Stimulated activated CD4-positive, alpha-beta T cell treated with anti-CD3 and anti-CD28 coated beads, Interleukin-1b, Interleukin-23, amount 100 ng/mL, for 4 hours (primary cell): ENCODE results near the gene CMTM8.
A peak's percentile ranks its signal among the peaks of the same experiment; 100 is the strongest.
"Not testable (repeated sequence)": the region's sequence is repeated elsewhere in the genome, so short reads cannot be mapped to it uniquely, and the experiment has no call there.

Experiments used
- DNase-seq, 2 donors: peaks; one replicate each; pipeline ENCODE4 v3.0.0-alpha.2; 2020; ENCODE audit warnings: low read depth in 2 of 2

Gene CMTM8

GRCh38 chr3:32374788-32375595 lies 136.5 kb downstream of the CMTM8 start:
- peak in 1 of 2 donors; percentile 79 for DNase-seq

- DNase-seq = no peak
Observed at GRCh38 chr3:32375596-32375930, 137.1 kb downstream of the CMTM8 start.

DNA sequence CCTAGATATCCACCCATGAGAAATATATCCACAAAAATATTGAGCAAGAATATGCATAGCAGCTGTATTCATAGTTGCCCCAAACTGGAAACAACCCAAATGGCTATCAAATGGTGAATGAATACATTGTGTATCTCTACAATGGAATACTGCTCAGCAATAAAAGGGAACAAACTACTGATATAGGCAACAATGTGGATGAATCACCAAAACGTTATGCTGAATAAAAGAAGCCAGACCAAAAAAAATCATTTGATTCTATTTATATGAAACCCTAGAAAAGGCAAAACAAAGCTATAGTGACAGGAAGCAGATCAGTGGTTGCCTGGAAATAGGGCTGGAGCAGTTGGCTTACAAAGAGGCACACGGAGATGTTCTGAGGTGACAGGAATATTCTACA lies 137.6 kb downstream of the CMTM8 start:
- no peak for DNase-seq

- no peak for DNase-seq
Observed at GRCh38 chr3:32379831-32380500, 141.5 kb downstream of the CMTM8 start.

GRCh38 chr3:32381922-32382321 lies 143.4 kb downstream of the CMTM8 start:
- no peak for DNase-seq

- DNase-seq = no peak
Observed at GRCh38 chr3:32383136-32383711, 144.7 kb downstream of the CMTM8 start.

- no peak for DNase-seq
Observed at GRCh38 chr3:32384938-32385337, 146.5 kb downstream of the CMTM8 start.

DNA sequence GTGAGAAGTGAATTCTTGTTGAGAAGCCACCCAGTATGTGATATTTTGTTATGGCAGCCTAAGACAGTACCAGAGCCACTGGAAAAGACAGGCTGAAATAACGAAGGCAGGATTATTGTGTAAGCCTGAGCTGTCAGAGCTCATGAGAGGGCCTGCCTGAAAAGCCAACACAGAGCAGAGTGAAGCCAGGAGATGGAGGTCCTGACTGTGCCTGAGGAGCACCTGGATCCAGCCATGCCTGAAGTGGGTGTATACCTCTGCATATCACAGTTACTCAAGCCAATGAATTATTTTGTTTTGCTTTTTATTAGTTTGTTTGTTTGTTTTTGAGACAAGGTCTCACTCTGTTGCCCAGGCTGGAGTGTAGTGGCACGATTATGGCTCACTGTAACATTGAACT lies 149.0 kb downstream of the CMTM8 start:
- no peak for DNase-seq

DNA sequence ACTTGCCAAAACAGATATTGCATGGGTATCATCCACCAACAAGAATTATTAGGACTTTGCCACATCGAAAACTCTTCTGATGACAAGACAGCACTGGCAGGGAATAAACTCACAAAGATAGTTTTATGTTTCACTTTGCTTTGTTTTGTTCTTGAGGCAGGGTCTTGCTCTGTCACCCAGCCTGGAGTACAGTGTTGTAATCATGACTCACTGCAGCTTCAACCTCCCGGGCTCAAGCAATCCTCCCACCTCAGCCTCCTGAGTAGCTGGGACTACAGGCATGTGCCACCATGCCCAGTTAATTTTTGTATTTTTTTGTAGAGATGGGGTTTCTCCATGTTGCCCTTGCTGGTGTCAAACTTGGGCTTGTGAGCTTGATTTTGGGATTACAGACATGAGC lies 151.1 kb downstream of the CMTM8 start:
- not testable (repeated sequence) for DNase-seq

DNA sequence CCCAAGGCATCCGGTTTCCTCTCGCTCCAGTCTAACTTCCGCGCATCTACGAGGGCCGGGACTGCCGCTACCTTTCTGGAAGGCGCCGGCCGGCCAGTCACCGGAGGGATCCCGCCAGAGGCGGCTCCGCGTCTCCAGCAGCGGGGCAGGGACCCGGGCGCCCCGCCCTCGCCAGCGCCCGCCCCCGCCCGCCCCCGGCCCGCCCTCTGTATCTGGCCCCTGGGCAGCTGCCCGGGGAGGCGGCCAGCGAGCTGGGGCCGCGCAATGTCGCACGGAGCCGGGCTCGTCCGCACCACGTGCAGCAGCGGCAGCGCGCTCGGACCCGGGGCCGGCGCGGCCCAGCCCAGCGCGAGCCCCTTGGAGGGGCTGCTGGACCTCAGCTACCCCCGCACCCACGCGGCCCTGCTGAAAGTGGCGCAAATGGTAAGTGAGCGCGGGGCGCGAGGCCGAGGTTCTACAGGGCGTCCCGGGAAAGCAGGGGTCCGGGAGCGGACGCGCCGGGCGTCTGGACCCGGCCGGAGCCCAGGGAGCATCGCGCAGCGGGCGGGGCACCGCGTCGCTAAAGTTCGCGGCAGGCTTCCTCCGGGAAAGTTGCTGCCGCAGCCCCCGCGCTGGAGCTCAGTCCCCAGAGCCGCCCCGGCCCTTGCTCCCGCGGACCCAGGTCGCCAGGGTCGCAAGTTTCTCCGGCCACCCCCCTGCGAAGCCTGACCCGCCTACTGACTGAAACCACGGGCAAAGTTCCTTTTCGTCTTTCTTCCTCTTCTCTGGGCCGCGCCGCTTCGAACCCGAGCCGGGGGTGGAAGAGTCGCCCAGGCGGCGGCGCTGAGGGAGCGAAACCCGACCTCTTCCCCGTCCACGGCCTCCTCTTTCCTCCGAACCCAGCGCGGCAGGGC lies 153.4 kb downstream of the CMTM8 start, which contains the start of gene CMTM7:
TSS of gene CMTM7 (plus strand) at position 211 of the 893 bp plus-strand sequence. CDS start at position 265, 54 bp downstream.
- peak in 1 of 2 donors; percentile 34 for DNase-seq

GRCh38 chr3:32392536-32393302 lies 154.2 kb downstream of the CMTM8 start:
- DNase-seq = no peak

DNA sequence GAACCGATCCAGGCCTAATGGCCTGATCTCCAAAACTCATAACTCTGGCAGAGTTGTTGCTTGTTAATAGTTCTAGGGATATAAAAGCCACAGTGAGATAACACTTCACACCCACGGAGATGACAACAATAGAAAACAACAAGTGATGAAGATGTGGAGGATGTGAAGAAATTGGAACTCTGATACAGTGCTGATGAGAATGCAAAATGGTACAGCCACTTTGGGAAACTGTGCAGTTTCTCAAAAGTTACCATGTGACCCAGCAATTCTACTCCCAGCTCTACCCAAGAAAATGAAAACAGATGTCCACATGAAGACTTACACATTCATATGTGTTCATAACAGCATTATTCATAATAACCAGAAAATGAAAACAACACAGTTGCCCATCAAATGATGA lies 157.0 kb downstream of the CMTM8 start:
- no peak for DNase-seq

DNA sequence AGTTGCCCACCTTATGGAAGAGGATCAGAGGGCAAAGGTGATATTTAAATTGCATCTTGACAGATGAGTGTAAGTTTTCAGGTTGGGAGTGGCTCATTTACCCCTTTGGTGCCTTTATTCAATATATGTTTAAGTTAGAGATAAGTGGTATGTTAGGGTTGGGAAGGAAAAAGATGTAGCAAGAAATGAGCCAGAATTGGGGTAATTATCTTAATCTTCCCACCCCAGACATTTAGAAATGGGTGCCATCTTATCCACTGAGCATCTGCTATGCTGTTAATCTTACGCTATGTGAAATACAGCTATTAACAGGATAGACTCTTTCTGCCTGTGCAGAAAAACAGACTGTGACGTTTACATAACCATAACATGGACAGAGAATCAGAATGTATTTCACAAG lies 159.5 kb downstream of the CMTM8 start:
- no peak for DNase-seq

DNA sequence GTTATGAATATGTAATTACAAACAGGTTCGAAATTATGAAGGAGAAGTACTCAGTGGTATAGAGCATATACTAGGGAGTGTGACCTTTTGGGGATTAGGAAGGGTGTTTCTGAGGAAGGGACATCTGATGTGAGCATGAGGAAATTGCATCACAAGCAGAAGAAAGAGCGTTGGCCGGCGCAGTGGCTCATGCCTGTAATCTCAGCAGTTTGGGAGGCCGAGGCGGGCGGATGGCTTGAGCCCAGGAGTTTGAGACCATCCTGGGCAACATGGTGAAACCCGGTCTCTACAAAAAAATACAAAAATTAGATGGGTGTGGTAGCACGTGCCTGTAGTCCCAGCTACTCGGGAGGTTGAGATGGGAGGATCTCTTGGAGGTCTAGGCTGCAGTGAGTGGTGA lies 160.1 kb downstream of the CMTM8 start:
- no peak for DNase-seq

- DNase-seq = peak in 1 of 2 donors; percentile 50
Observed at GRCh38 chr3:32399030-32399620, 160.6 kb downstream of the CMTM8 start.

DNA sequence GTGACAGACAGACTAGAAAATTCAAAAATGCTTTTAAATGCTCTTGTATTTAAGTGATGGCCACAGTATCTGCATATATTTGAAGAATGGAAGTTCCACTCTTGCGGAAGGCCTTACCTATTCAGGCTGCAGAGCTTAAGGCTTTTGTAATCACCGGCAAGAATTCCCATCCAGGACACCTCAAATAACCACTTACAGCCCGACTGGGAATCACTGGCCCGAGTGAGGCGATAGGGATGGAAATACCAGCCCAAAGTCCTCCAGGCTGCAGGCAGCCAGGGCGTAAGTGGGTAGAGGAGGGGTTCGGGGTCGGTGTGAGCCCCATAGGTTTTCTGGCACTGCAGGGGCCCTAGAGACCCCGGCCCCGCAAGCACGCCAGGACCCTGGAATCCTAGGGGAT lies 162.6 kb downstream of the CMTM8 start:
- no peak for DNase-seq

GRCh38 chr3:32401556-32402081 lies 163.1 kb downstream of the CMTM8 start:
- DNase-seq = peak; percentile 39 to 42

- DNase-seq = no peak
Observed at GRCh38 chr3:32403663-32404062, 165.2 kb downstream of the CMTM8 start.

DNA sequence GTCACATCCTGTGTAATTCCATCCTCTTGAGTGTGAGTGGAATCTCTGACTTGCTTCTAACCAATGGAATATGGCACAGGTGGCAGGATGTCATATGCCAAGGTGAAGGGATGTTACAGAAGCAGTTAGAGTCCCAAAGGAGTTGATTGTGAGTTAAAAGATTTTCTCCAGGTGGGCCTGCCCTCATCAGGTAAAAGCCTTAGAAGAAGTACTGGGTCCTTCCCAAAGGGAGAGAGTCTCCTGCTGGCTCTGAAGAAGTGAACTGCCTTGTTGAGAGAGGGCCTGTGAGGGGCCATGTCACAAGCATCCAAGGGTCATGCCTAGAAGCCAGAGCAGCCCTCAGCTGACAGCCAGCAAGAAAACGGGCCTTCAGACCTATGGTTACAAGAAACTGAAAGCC lies 166.2 kb downstream of the CMTM8 start:
- DNase-seq = no peak

- DNase-seq = no peak
Observed at GRCh38 chr3:32405155-32405554, 166.7 kb downstream of the CMTM8 start.
